ENCODE results near the gene CGNL1.

CGNL1 gene

DNA sequence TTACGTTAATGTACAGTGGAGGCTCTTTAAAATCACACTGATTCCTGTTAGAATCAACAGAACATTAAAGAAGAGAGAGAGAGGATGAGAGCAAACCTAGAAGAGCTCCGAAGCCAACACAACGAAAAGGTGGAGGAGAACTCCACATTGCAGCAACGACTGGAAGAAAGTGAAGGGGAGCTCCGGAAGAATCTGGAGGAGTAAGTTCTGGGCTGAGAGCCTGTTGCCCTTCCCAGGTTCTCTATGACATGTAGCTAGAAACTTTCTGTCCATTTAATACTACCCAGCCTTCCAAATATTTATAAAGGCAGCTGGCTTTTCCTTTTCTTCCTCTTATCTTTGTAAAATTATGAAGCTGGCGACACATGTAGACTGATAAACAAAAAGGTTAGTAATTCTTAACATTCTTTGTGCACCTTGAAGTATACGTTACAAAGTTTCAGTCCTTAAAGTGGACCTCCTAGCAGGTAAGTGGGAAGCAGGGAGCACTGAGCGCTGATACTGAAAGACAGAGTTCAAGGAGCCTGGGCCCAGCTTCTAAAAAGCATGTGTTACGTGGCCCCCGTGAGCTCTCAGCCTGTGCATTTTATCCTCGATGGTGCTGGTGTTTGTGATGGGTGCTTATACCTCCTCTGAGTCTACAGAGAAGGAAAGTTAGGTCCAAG lies 75.9 kb downstream of the CGNL1 start:
- TF ChIP-seq, protein P1, sequence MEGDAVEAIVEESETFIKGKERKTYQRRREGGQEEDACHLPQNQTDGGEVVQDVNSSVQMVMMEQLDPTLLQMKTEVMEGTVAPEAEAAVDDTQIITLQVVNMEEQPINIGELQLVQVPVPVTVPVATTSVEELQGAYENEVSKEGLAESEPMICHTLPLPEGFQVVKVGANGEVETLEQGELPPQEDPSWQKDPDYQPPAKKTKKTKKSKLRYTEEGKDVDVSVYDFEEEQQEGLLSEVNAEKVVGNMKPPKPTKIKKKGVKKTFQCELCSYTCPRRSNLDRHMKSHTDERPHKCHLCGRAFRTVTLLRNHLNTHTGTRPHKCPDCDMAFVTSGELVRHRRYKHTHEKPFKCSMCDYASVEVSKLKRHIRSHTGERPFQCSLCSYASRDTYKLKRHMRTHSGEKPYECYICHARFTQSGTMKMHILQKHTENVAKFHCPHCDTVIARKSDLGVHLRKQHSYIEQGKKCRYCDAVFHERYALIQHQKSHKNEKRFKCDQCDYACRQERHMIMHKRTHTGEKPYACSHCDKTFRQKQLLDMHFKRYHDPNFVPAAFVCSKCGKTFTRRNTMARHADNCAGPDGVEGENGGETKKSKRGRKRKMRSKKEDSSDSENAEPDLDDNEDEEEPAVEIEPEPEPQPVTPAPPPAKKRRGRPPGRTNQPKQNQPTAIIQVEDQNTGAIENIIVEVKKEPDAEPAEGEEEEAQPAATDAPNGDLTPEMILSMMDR (conservative IDR thresholded peaks at IDR 0.05; ENCODE audit: low read depth, low read length), result no peak
- H3K36me3 ChIP-seq (ENCODE audit: insufficient read depth), result no peaks in the 10 kb centered on the region

GRCh38 chr15:57455929-57456328 lies 79.6 kb downstream of the CGNL1 start:
- no peak overlapping the region for H3K9ac ChIP-seq
- H3K4me2 ChIP-seq, result no peak overlapping the region
- no peaks in the 10 kb centered on the region for H4K20me1 ChIP-seq (ENCODE audit: insufficient read depth)
- TF ChIP-seq, protein P1 (conservative IDR thresholded peaks at IDR 0.05; ENCODE audit: low read depth, low read length), result no peak
- no peaks in the 10 kb centered on the region for H3K36me3 ChIP-seq (ENCODE audit: insufficient read depth)
- no peaks in the 10 kb centered on the region for H3K79me2 ChIP-seq (ENCODE audit: insufficient read depth, low read depth)
- no peaks in the 10 kb centered on the region for H3K4me1 ChIP-seq (ENCODE audit: low read depth, poor library complexity, severe bottlenecking)
- no peak overlapping the region for H3K27ac ChIP-seq
- no peaks in the 10 kb centered on the region for H3K27me3 ChIP-seq (ENCODE audit: insufficient read depth, low read depth)
- H3K4me3 ChIP-seq (IDR thresholded peaks at IDR 0.05; ENCODE audit: insufficient read depth, low read depth, low read length), result no peak overlapping the region
- H2AFZ ChIP-seq (ENCODE audit: low read depth), result no peak overlapping the region

More for the DNA sequence above, 75.9 kb downstream of the CGNL1 start:
- H2AFZ ChIP-seq (ENCODE audit: low read depth), result no peak overlapping the region
- no peak overlapping the region for H3K4me2 ChIP-seq
- H3K9ac ChIP-seq, result no peak overlapping the region
- H3K4me3 ChIP-seq (IDR thresholded peaks at IDR 0.05; ENCODE audit: insufficient read depth, low read depth, low read length), result no peak overlapping the region
- H3K4me1 ChIP-seq (ENCODE audit: low read depth, poor library complexity, severe bottlenecking), result no peaks in the 10 kb centered on the region
- H3K27ac ChIP-seq, result no peak overlapping the region
- no peaks in the 10 kb centered on the region for H4K20me1 ChIP-seq (ENCODE audit: insufficient read depth)
- H3K27me3 ChIP-seq (ENCODE audit: insufficient read depth, low read depth), result no peaks in the 10 kb centered on the region
- H3K79me2 ChIP-seq (ENCODE audit: insufficient read depth, low read depth), result no peaks in the 10 kb centered on the region

DNA sequence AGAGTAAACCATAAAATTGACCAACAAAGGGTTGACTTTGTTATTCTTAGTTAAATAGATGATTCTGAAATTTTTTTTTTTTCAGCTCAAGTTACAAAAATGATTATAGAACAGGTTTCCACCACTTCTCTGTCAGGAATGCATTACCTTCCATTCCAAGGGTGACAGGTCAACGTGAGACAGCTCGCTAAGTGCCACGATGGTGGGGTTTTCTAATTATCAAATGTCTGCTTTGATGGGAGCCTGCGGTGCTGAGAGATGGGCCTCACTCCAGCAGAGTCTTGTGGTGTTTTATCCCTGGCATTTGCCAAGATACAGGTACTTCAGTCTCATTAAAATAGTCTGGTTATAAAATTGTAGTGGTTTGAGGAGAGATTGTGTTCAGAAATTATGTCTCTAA lies 80.3 kb downstream of the CGNL1 start:
- TF ChIP-seq, protein P1 (conservative IDR thresholded peaks at IDR 0.05; ENCODE audit: low read depth, low read length), result no peak
- no peak overlapping the region for H3K4me2 ChIP-seq
- H2AFZ ChIP-seq (ENCODE audit: low read depth), result no peak overlapping the region
- H3K27me3 ChIP-seq (ENCODE audit: insufficient read depth, low read depth), result no peaks in the 10 kb centered on the region
- no peak overlapping the region for H3K4me3 ChIP-seq (IDR thresholded peaks at IDR 0.05; ENCODE audit: insufficient read depth, low read depth, low read length)
- no peak overlapping the region for H3K9ac ChIP-seq
- no peaks in the 10 kb centered on the region for H3K79me2 ChIP-seq (ENCODE audit: insufficient read depth, low read depth)
- no peaks in the 10 kb centered on the region for H3K4me1 ChIP-seq (ENCODE audit: low read depth, poor library complexity, severe bottlenecking)
- no peaks in the 10 kb centered on the region for H4K20me1 ChIP-seq (ENCODE audit: insufficient read depth)
- no peaks in the 10 kb centered on the region for H3K36me3 ChIP-seq (ENCODE audit: insufficient read depth)
- no peak overlapping the region for H3K27ac ChIP-seq

GRCh38 chr15:57457726-57458125 lies 81.4 kb downstream of the CGNL1 start:
- no peaks in the 10 kb centered on the region for H3K27me3 ChIP-seq (ENCODE audit: insufficient read depth, low read depth)
- H3K4me1 ChIP-seq (ENCODE audit: low read depth, poor library complexity, severe bottlenecking), result no peaks in the 10 kb centered on the region
- no peak overlapping the region for H3K4me3 ChIP-seq (IDR thresholded peaks at IDR 0.05; ENCODE audit: insufficient read depth, low read depth, low read length)
- H4K20me1 ChIP-seq (ENCODE audit: insufficient read depth), result no peaks in the 10 kb centered on the region
- H3K36me3 ChIP-seq (ENCODE audit: insufficient read depth), result no peaks in the 10 kb centered on the region
- no peak overlapping the region for H3K27ac ChIP-seq
- H3K4me2 ChIP-seq, result no peak overlapping the region
- no peak overlapping the region for H2AFZ ChIP-seq (ENCODE audit: low read depth)
- TF ChIP-seq, protein P1 (conservative IDR thresholded peaks at IDR 0.05; ENCODE audit: low read depth, low read length), result no peak
- no peaks in the 10 kb centered on the region for H3K79me2 ChIP-seq (ENCODE audit: insufficient read depth, low read depth)
- no peak overlapping the region for H3K9ac ChIP-seq

Data from KMS-11 (cell line).